HG03045 (cell line): Measurements from ENCODE around the gene RNU2-63P.
A peak's percentile ranks its signal among the peaks of the same experiment; 100 is the strongest.
"Not testable (repeated sequence)": the region's sequence is repeated elsewhere in the genome, so short reads cannot be mapped to it uniquely, and the experiment has no call there.

Experiments
- ATAC-seq: cut with Tn5 transposase; IDR thresholded peaks from one replicate; pipeline ENCODE4 v1.9.1; 2021; ENCODE audit warnings: mild to moderate bottlenecking, moderate library complexity; ENCODE audit not compliant: unreplicated experiment

RNU2-63P gene

GRCh38 chr2:88016086-88016959 lies at the start of gene RNU2-63P:
TSS of gene RNU2-63P (minus strand) at chr2:88016547.
- peak; percentile 81 for ATAC-seq

GRCh38 chr2:88061295-88061694 lies 44.9 kb upstream of the RNU2-63P start:
- no peak for ATAC-seq

- no peak for ATAC-seq
These were observed 44.5 kb upstream of the RNU2-63P start for GRCh38 chr2:88060907-88061275.

- no peak for ATAC-seq
These were observed 43.9 kb upstream of the RNU2-63P start for GRCh38 chr2:88059979-88060906.

GRCh38 chr2:88058191-88058590 lies 41.8 kb upstream of the RNU2-63P start:
- no peak for ATAC-seq

- ATAC-seq = no peak
These were observed 41.1 kb upstream of the RNU2-63P start for GRCh38 chr2:88057437-88057844.

GRCh38 chr2:88055371-88056128 lies 39.2 kb upstream of the RNU2-63P start, which contains the start of gene KRCC1:
TSS of gene KRCC1 (minus strand) at chr2:88055783. CDS start at chr2:88028563, 27,220 bp downstream.
- peak; percentile 96 for ATAC-seq

GRCh38 chr2:88054782-88055370 lies 38.5 kb upstream of the RNU2-63P start:
- ATAC-seq = no peak

- ATAC-seq = no peak
These were observed 37.8 kb upstream of the RNU2-63P start for GRCh38 chr2:88053934-88054781.

- no peak for ATAC-seq
These were observed 36.9 kb upstream of the RNU2-63P start for GRCh38 chr2:88053296-88053695.

GRCh38 chr2:88051792-88052191 lies 35.4 kb upstream of the RNU2-63P start:
- ATAC-seq = no peak

- no peak for ATAC-seq
These were observed 33.3 kb upstream of the RNU2-63P start for GRCh38 chr2:88049622-88050021.

GRCh38 chr2:88048541-88048940 lies 32.2 kb upstream of the RNU2-63P start:
- ATAC-seq = no peak

- not testable (repeated sequence) for ATAC-seq
These were observed 29.2 kb upstream of the RNU2-63P start for GRCh38 chr2:88045561-88045960.

- ATAC-seq = no peak
These were observed 26.1 kb upstream of the RNU2-63P start for GRCh38 chr2:88042476-88042875.

- ATAC-seq = no peak
These were observed 22.1 kb upstream of the RNU2-63P start for GRCh38 chr2:88038263-88039105.

- ATAC-seq = no peak
These were observed 20.3 kb upstream of the RNU2-63P start for GRCh38 chr2:88036606-88037005.

GRCh38 chr2:88036182-88036581 lies 19.8 kb upstream of the RNU2-63P start:
- no peak for ATAC-seq
